Breast epithelium (tissue), 4 donors: Measurements from ENCODE around the gene TRIM15. TPM values are rescaled to one million over a fixed set of nuclear protein-coding genes. Genes with fewer than 3 reads are reported as not detected.

Experiments
- DNase-seq, 2 donors: peaks; one replicate each; pipeline ENCODE4 v3.0.0-alpha.2; 2019; ENCODE audit warnings: low spot score in 2 of 2
- H3K27ac ChIP-seq, 2 donors: fragments of 200-600 bp; sonication (generic) in 1 of 2; one replicate each; pipeline ENCODE4 v1.5.1; 2016 to 2019; ENCODE audit warnings: mild to moderate bottlenecking in 1 of 2
- H3K27me3 ChIP-seq, 2 donors: fragments of 200-600 bp; sonication (generic) in 1 of 2; one replicate each; pipeline versions ENCODE4 v1.5.1 to v1.6.0; 2017 to 2019; ENCODE audit warnings: control low read depth in 1 of 2, mild to moderate bottlenecking in 1 of 2
- H3K36me3 ChIP-seq: fragments of 200-600 bp; one replicate; pipeline ENCODE4 v1.5.1; 2019
- H3K4me1 ChIP-seq, 2 donors: fragments of 200-600 bp; sonication (generic); one replicate each; pipeline ENCODE4 v1.5.1; 2016 to 2019; ENCODE audit warnings: control low read depth in 1 of 2
- H3K4me3 ChIP-seq, 3 donors: fragments of 200-600 bp; sonication (generic); 1 replicate in 2 of 3; 2 replicates in 1 of 3; pipeline ENCODE4 v1.5.1; 2016 to 2019; ENCODE audit warnings: mild to moderate bottlenecking in 3 of 3, moderate library complexity in 2 of 3
- H3K9me3 ChIP-seq, 2 donors: fragments of 200-600 bp; sonication (generic) in 1 of 2; one replicate each; pipeline ENCODE4 v1.5.1; 2016 to 2019; ENCODE audit warnings: control low read depth in 1 of 2
- CTCF ChIP-seq, 3 donors: fragments of 450-650 bp; IDR thresholded peaks; one replicate each; pipeline ENCODE4 v1.5.1; 2016 to 2017; ENCODE audit warnings: antibody characterized with exemption in 3 of 3, mild to moderate bottlenecking in 3 of 3, moderate library complexity in 3 of 3
- POLR2A ChIP-seq: fragments of 450-650 bp; IDR thresholded peaks from one replicate; pipeline ENCODE4 v1.6.1; 2016; ENCODE audit warnings: antibody characterized with exemption, mild to moderate bottlenecking, moderate library complexity
- POLR2AphosphoS5 ChIP-seq, 3 donors: sonication (generic); formaldehyde crosslinking; IDR thresholded peaks; one replicate each; pipeline ENCODE4 v1.6.1; 2017; ENCODE audit warnings: antibody characterized with exemption in 3 of 3
- intact Hi-C: fragments of 100-400 bp; cut with DNase I; formaldehyde crosslinking; loops from one replicate; pipeline ENCODE4 v1.15.1; 2023; ENCODE audit warnings: low total_unique reads
- total RNA-seq, 3 donors: library from RNA; depleted of rRNA; stranded (reverse); fragments of >200 nt; gene quantifications; one replicate each; pipeline ENCODE4 v1.1.0, GENCODE V29; 2016

The TRIM15 gene
- total RNA-seq, 3 donors from 2014 or later, result 0.33 TPM; not detected in 2

GRCh38 chr6:30168741-30169140 lies 5.4 kb downstream of the TRIM15 start:
- TF ChIP-seq POLR2A (no peak), POLR2AphosphoS5 (IDR thresholded peaks at IDR 0.05) (no peak), CTCF (IDR thresholded peaks at IDR 0.05) (no peak)
- no peaks in the 10 kb centered on the region for H3K36me3 ChIP-seq
- DNase-seq, result no peak
- intact Hi-C loops, result loop anchor here (5.0 kb wide), 1 partner anchor 839 kb away; no protein-coding TSS in a partner anchor
- no peak overlapping the region for H3K4me3 ChIP-seq
- peaks cover 0 to 4% of the 10 kb centered on the region in 2 donors for H3K4me1 ChIP-seq
- H3K9me3 ChIP-seq, result no peaks in the 10 kb centered on the region
- H3K27me3 ChIP-seq, result peaks cover 0 to 51% of the 10 kb centered on the region in 2 donors
- no peak overlapping the region for H3K27ac ChIP-seq

- intact Hi-C loops, result loop anchor here (5.0 kb wide), 1 partner anchor 837 kb away; no protein-coding TSS in a partner anchor
- H3K36me3 ChIP-seq, result no peaks in the 10 kb centered on the region
- no peaks in the 10 kb centered on the region for H3K9me3 ChIP-seq
- DNase-seq, result no peak
- H3K27me3 ChIP-seq, result peaks cover 0 to 47% of the 10 kb centered on the region in 2 donors
- peaks cover 0 to 4% of the 10 kb centered on the region in 2 donors for H3K4me1 ChIP-seq
- H3K4me3 ChIP-seq, result no peak overlapping the region
- H3K27ac ChIP-seq, result no peak overlapping the region
- TF ChIP-seq POLR2A, result no peak
- no peak for TF ChIP-seq POLR2AphosphoS5 (IDR thresholded peaks at IDR 0.05)
- TF ChIP-seq CTCF (IDR thresholded peaks at IDR 0.05), result peak; percentile 49 to 74 (median 67)
These were observed 6.6 kb downstream of the TRIM15 start for GRCh38 chr6:30169658-30170614.

GRCh38 chr6:30171677-30172471 lies 8.5 kb downstream of the TRIM15 start:
- TF ChIP-seq CTCF (IDR thresholded peaks at IDR 0.05) (no peak), POLR2AphosphoS5 (IDR thresholded peaks at IDR 0.05) (no peak), POLR2A (no peak)
- Histone ChIP-seq H3K9me3 (no peaks in the 10 kb centered on the region), H3K27ac (no peak overlapping the region), H3K4me3 (peak overlapping the region in 1 of 3 donors; percentile 54), H3K4me1 (peaks cover 0 to 4% of the 10 kb centered on the region in 2 donors), H3K27me3 (peaks cover 0 to 46% of the 10 kb centered on the region in 2 donors), H3K36me3 (no peaks in the 10 kb centered on the region)
- DNase-seq, result no peak
- intact Hi-C loops, result no loop called here

- Histone ChIP-seq H3K36me3 (no peaks in the 10 kb centered on the region), H3K4me1 (peaks cover 0 to 4% of the 10 kb centered on the region in 2 donors), H3K27me3 (peaks cover 0 to 40% of the 10 kb centered on the region in 2 donors), H3K27ac (no peak overlapping the region), H3K9me3 (no peaks in the 10 kb centered on the region), H3K4me3 (no peak overlapping the region)
- no peak for TF ChIP-seq POLR2A
- no peak for DNase-seq
- intact Hi-C loops, result no loop called here
These were observed 9.3 kb downstream of the TRIM15 start for GRCh38 chr6:30172681-30173080.

- H3K27me3 ChIP-seq, result peaks cover 0 to 28% of the 10 kb centered on the region in 2 donors
- intact Hi-C loops, result no loop called here
- H3K9me3 ChIP-seq, result peaks cover 0 to 15% of the 10 kb centered on the region in 2 donors
- no peak for DNase-seq
- no peaks in the 10 kb centered on the region for H3K36me3 ChIP-seq
- peaks cover 0 to 4% of the 10 kb centered on the region in 2 donors for H3K4me1 ChIP-seq
- TF ChIP-seq CTCF (IDR thresholded peaks at IDR 0.05), result no peak
- H3K27ac ChIP-seq, result no peak overlapping the region
- no peak overlapping the region for H3K4me3 ChIP-seq
These were observed 12.4 kb downstream of the TRIM15 start for GRCh38 chr6:30175765-30176164.
